K562 (cell line): ENCODE results near the gene LAMA5. TPM values are rescaled to one million over a fixed set of nuclear protein-coding genes. Genes with fewer than 3 reads are reported as not detected.

Source experiments
- CAMTA2 ChIP-seq: fragments of 250-450 bp; sonication (Bioruptor Pico); conservative IDR thresholded peaks from 2 replicates; pipeline ENCODE4 v1.5.1; 2022
- E2F6 ChIP-seq, 2 experiments: IDR thresholded peaks; 2 replicates each; pipeline ENCODE4 v1.6.1; 2011; ENCODE audit warnings: borderline replicate concordance in 1 of 2, control low read depth in 1 of 2, low read depth in 1 of 2, low read length in 1 of 2, mild to moderate bottlenecking in 1 of 2, mixed read lengths in 1 of 2, moderate library complexity in 1 of 2; ENCODE audit not compliant: insufficient read depth in 1 of 2, insufficient read length in 1 of 2, poor library complexity in 1 of 2, severe bottlenecking in 1 of 2; ENCODE audit errors: extremely low read depth in 1 of 2
- FOXJ2 ChIP-seq: fragments of 200-800 bp; sonication (Bioruptor generic); IDR thresholded peaks from 2 replicates; pipeline ENCODE4 v1.6.1; 2016; ENCODE audit warnings: missing genetic modification characterization, missing compliant biosample characterization
- FOXJ3 ChIP-seq: sonication (generic); formaldehyde crosslinking; IDR thresholded peaks from 2 replicates; pipeline ENCODE4 v1.4.0; 2020; ENCODE audit warnings: mild to moderate bottlenecking, missing genetic modification reagents
- HIVEP1 ChIP-seq: fragments of 250-450 bp; sonication (Bioruptor Pico); IDR thresholded peaks from 2 replicates; pipeline ENCODE4 v1.4.0; 2020; ENCODE audit warnings: mild to moderate bottlenecking
- IRF2 ChIP-seq: sonication (generic); formaldehyde crosslinking; IDR thresholded peaks from 2 replicates; pipeline ENCODE4 v1.8.1; 2022; ENCODE audit warnings: mild to moderate bottlenecking, missing genetic modification reagents
- KDM5B ChIP-seq: fragments of 200-600 bp; sonication (generic); IDR thresholded peaks from 2 replicates; pipeline ENCODE4 v1.6.1; 2012; ENCODE audit warnings: low read depth, mild to moderate bottlenecking, moderate library complexity, low read length, control low read depth, inconsistent platforms; ENCODE audit not compliant: insufficient replicate concordance
- NFIC ChIP-seq: fragments of 450-650 bp; IDR thresholded peaks from 2 replicates; pipeline ENCODE4 v1.6.1; 2017; ENCODE audit warnings: mild to moderate bottlenecking, inconsistent platforms
- NKRF ChIP-seq: fragments of 450-650 bp; IDR thresholded peaks from 2 replicates; pipeline ENCODE4 v1.6.1; 2016; ENCODE audit warnings: borderline replicate concordance
- NR3C1 ChIP-seq: sonication (generic); formaldehyde crosslinking; IDR thresholded peaks from 2 replicates; pipeline ENCODE4 v1.8.1; 2022; ENCODE audit warnings: missing genetic modification reagents
- PCBP2 ChIP-seq: fragments of 200-400 bp; formaldehyde crosslinking; IDR thresholded peaks from 2 replicates; pipeline ENCODE4 v1.6.1; 2018; ENCODE audit warnings: low read length, low read depth, mild to moderate bottlenecking, moderate library complexity; ENCODE audit not compliant: poor library complexity, severe bottlenecking
- PHF8 ChIP-seq: fragments of 200-600 bp; sonication (generic); IDR thresholded peaks from 2 replicates; pipeline ENCODE4 v1.6.1; 2012; ENCODE audit warnings: mixed run types, mild to moderate bottlenecking, inconsistent platforms, low read length, moderate library complexity, borderline replicate concordance
- PHTF2 ChIP-seq: fragments of 250-450 bp; sonication (Bioruptor Pico); IDR thresholded peaks from 2 replicates; pipeline ENCODE4 v1.5.0; 2021; ENCODE audit warnings: mild to moderate bottlenecking
- POLR2AphosphoS5 ChIP-seq: IDR thresholded peaks from 2 replicates; pipeline ENCODE4 v1.6.1; 2011; ENCODE audit warnings: mild to moderate bottlenecking, low read depth, low read length, moderate library complexity; ENCODE audit not compliant: control insufficient read depth, insufficient read depth
- RBFOX2 ChIP-seq: fragments of 200-400 bp; formaldehyde crosslinking; IDR thresholded peaks from 2 replicates; pipeline ENCODE4 v1.6.1; 2017; ENCODE audit warnings: low read depth, mild to moderate bottlenecking, low read length, moderate library complexity
- RFX7 ChIP-seq: fragments of 250-450 bp; sonication (Bioruptor Pico); IDR thresholded peaks from 2 replicates; pipeline ENCODE4 v1.5.1; 2021; ENCODE audit warnings: mild to moderate bottlenecking
- SIRT6 ChIP-seq: IDR thresholded peaks from one replicate; pipeline ENCODE4 v1.6.1; 2012; ENCODE audit warnings: low read depth, mild to moderate bottlenecking, control low read depth, inconsistent platforms, low read length, moderate library complexity
- SRSF3 ChIP-seq: fragments of 200-400 bp; formaldehyde crosslinking; IDR thresholded peaks from 2 replicates; pipeline ENCODE4 v1.6.1; 2016; ENCODE audit warnings: mild to moderate bottlenecking, low read length, moderate library complexity; ENCODE audit not compliant: insufficient read depth
- STAT5A ChIP-seq: IDR thresholded peaks from 2 replicates; pipeline ENCODE4 v1.6.1; 2012; ENCODE audit warnings: low read length, inconsistent platforms, borderline replicate concordance
- TEAD2 ChIP-seq: fragments of 450-650 bp; IDR thresholded peaks from 2 replicates; pipeline ENCODE4 v1.6.1; 2016; ENCODE audit warnings: missing genetic modification characterization, control low read depth, missing compliant biosample characterization
- THRA ChIP-seq: fragments of 450-650 bp; IDR thresholded peaks from 2 replicates; pipeline ENCODE4 v1.6.1; 2017; ENCODE audit warnings: mild to moderate bottlenecking, moderate library complexity
- WHSC1 ChIP-seq: IDR thresholded peaks from one replicate; pipeline ENCODE4 v1.6.1; 2012; ENCODE audit warnings: low read length, control low read depth, inconsistent platforms
- YBX1 ChIP-seq: fragments of 450-650 bp; IDR thresholded peaks from 2 replicates; pipeline ENCODE4 v1.7.1; 2016; ENCODE audit warnings: mild to moderate bottlenecking
- ZBTB7A ChIP-seq: IDR thresholded peaks from 2 replicates; pipeline ENCODE4 v1.6.1; 2011; ENCODE audit warnings: low read depth, mild to moderate bottlenecking, low read length, moderate library complexity, borderline replicate concordance; ENCODE audit not compliant: control insufficient read depth
- ZNF165 ChIP-seq: fragments of 250-450 bp; sonication (Bioruptor Pico); IDR thresholded peaks from 2 replicates; pipeline ENCODE4 v1.4.0; 2020; ENCODE audit warnings: borderline replicate concordance
- ZNF217 ChIP-seq: sonication (generic); formaldehyde crosslinking; IDR thresholded peaks from 2 replicates; pipeline ENCODE4 v1.8.0; 2022; ENCODE audit warnings: mild to moderate bottlenecking, missing genetic modification reagents
- polyA plus RNA-seq, 8 experiments: library from polyadenylated mRNA; depleted of rRNA in 4 of 8; stranded (reverse) in 5 of 8; unstranded in 3 of 8; fragments of >200 nt; fragmentation: Nextera tagmentation in 2 of 8; fragmentation: Illumina TruSeq in 1 of 8; extraction: Ambion mirVana in 2 of 8; extraction: Trizol in 1 of 8; gene quantifications; 2 replicates each; pipeline versions ENCODE4 v1.2.1 to v1.2.3, GENCODE V29; 2011 to 2014; ENCODE audit warnings: inconsistent platforms in 1 of 8, missing spikeins in 1 of 8
- total RNA-seq, 7 experiments: library from RNA; depleted of rRNA in 6 of 7; stranded (reverse); fragments of >200 nt in 6 of 7; fragmentation: Illumina TruSeq in 2 of 7; extraction: Trizol in 2 of 7; gene quantifications; 2 replicates each; pipeline versions ENCODE4 v1.2.1 to v1.2.3, GENCODE V29; 2011 to 2021; ENCODE audit warnings: low replicate concordance in 1 of 7

The LAMA5 gene
- total and polyA plus RNA-seq, 9 of the 15 experiments (the other 6 are each of a cell fraction or from before 2014, with no cell fraction given): 0.31 to 101 (median 7.8) TPM

- TF ChIP-seq PHTF2 (no peak), TEAD2 (no peak), IRF2 (CRISPR knock-in tag) (no peak), WHSC1 (no peak), ZNF165 (no peak), RFX7 (CRISPR knock-in tag) (no peak), RBFOX2 (peak; percentile 49; the same call in 1 of the 2 replicates), CAMTA2 (CRISPR knock-in tag) (no peak), KDM5B (peak; percentile 32), POLR2AphosphoS5 (peak; percentile 40; the same call in 1 of the 2 replicates), FOXJ2 (tag) (no peak), SRSF3 (no peak), HIVEP1 (CRISPR knock-in tag) (no peak), NKRF (no peak), FOXJ3 (CRISPR knock-in tag) (no peak), ZNF217 (CRISPR knock-in tag) (no peak), STAT5A (no peak), NR3C1 (CRISPR knock-in tag) (no peak), E2F6 (IDR thresholded peaks at IDR 0.05; ENCODE audit: borderline replicate concordance in 1 of 2, extremely low read depth in 1 of 2, insufficient read depth in 1 of 2, insufficient read length in 1 of 2, low read depth in 1 of 2, low read length in 1 of 2, poor library complexity in 1 of 2, severe bottlenecking in 1 of 2) (no peak), SIRT6 (no peak), THRA (no peak), YBX1 (no peak), NFIC (peak; percentile 65), ZBTB7A (peak; percentile 11; the same call in 1 of the 2 replicates), PHF8 (peak; percentile 62; the same call in 1 of the 2 replicates), PCBP2 (no peak)
These were observed at the start of gene LAMA5 (continued) for GRCh38 chr20:62367136-62367632.
